Spleen (tissue), 7 donors: ENCODE measurements around the gene SLC35F1.

Experiments
- CTCF ChIP-seq, 11 experiments: fragments of 200-600 bp in 7 of 11; fragments of 450-650 bp in 4 of 11; sonication (generic) in 4 of 11; IDR thresholded peaks in 8 of 11; conservative IDR thresholded peaks in 3 of 11; 1 replicate in 7 of 11; 2 replicates in 4 of 11; pipeline versions ENCODE4 v1.4.0 to v1.8.0; 2016 to 2021; ENCODE audit warnings: antibody characterized with exemption in 11 of 11, inconsistent platforms in 4 of 11, mild to moderate bottlenecking in 1 of 11
- POLR2A ChIP-seq, 3 donors: fragments of 450-650 bp; IDR thresholded peaks; one replicate each; pipeline ENCODE4 v1.5.1; 2017; ENCODE audit warnings: antibody characterized with exemption in 3 of 3, mild to moderate bottlenecking in 1 of 3
- POLR2AphosphoS5 ChIP-seq, 3 donors: sonication (generic); formaldehyde crosslinking; IDR thresholded peaks; one replicate each; pipeline ENCODE4 v1.5.1; 2017; ENCODE audit warnings: antibody characterized with exemption in 3 of 3
- donor health status: DM: no; HTN: no; CAD: no; lungs with moderate emphysema.
- donor health status: DM: no; HTN: no; CAD: no.
- donor health status: DM: no; HTN: no; CAD: no.

GRCh38 chr6:118146584-118146983, 239.5 kb downstream of the SLC35F1 start:
- TF ChIP-seq POLR2A (IDR thresholded peaks at IDR 0.05) (no peak), CTCF (IDR thresholded peaks at IDR 0.05 in 8 of 11, conservative IDR thresholded peaks at IDR 0.05 in 3 of 11) (no peak), POLR2AphosphoS5 (IDR thresholded peaks at IDR 0.05) (no peak)
